Tibial nerve (tissue), 4 donors: ENCODE results near the gene ATOH7. TPM values are rescaled to one million over a fixed set of nuclear protein-coding genes. Genes with fewer than 3 reads are reported as not detected.

ENCODE experiments used
- DNase-seq, 2 donors: peaks; one replicate each; pipeline ENCODE4 v3.0.0-alpha.2; 2019; ENCODE audit warnings: low spot score in 2 of 2
- H3K27ac ChIP-seq, 4 donors: fragments of 200-600 bp; sonication (generic) in 3 of 4; one replicate each; pipeline ENCODE4 v1.5.1; 2017 to 2019; ENCODE audit warnings: mild to moderate bottlenecking in 1 of 4
- H3K27me3 ChIP-seq, 2 donors: fragments of 200-600 bp; sonication (generic) in 1 of 2; one replicate each; pipeline versions ENCODE4 v1.5.1 to v1.6.0; 2017 to 2019
- H3K36me3 ChIP-seq, 3 donors: fragments of 200-600 bp; sonication (generic); one replicate each; pipeline ENCODE4 v1.5.1; 2018 to 2019
- H3K4me1 ChIP-seq, 4 donors: fragments of 200-600 bp; sonication (generic) in 3 of 4; one replicate each; pipeline ENCODE4 v1.5.1; 2017 to 2019
- H3K4me3 ChIP-seq, 4 donors: fragments of 200-600 bp; sonication (generic) in 3 of 4; one replicate each; pipeline ENCODE4 v1.5.1; 2017 to 2019; ENCODE audit warnings: mild to moderate bottlenecking in 1 of 4, moderate library complexity in 1 of 4
- H3K9me3 ChIP-seq, 4 donors: fragments of 200-600 bp; sonication (generic) in 3 of 4; one replicate each; pipeline ENCODE4 v1.5.1; 2017 to 2019
- CTCF ChIP-seq, 5 experiments: fragments of 200-600 bp in 3 of 5; fragments of 450-650 bp in 2 of 5; sonication (generic) in 3 of 5; IDR thresholded peaks; one replicate each; pipeline ENCODE4 v1.5.1; 2016 to 2019; ENCODE audit warnings: antibody characterized with exemption in 5 of 5, mild to moderate bottlenecking in 3 of 5, moderate library complexity in 2 of 5
- EP300 ChIP-seq, 2 donors: sonication (generic); formaldehyde crosslinking; IDR thresholded peaks; one replicate each; pipeline ENCODE4 v1.6.1; 2017; ENCODE audit warnings: antibody characterized with exemption in 2 of 2, mild to moderate bottlenecking in 1 of 2
- POLR2A ChIP-seq, 2 donors: fragments of 450-650 bp; IDR thresholded peaks; one replicate each; pipeline ENCODE4 v1.6.1; 2017; ENCODE audit warnings: antibody characterized with exemption in 2 of 2, mild to moderate bottlenecking in 2 of 2, moderate library complexity in 2 of 2
- WGBS, 2 donors: methylation state at CpG; one replicate each; pipeline ENCODE4 v1.1.5; 2018; 5-methylcytosine and 5-hydroxymethylcytosine counted together
- total RNA-seq, 4 donors: library from RNA; depleted of rRNA; stranded (reverse); fragments of >200 nt; gene quantifications; one replicate each; pipeline ENCODE4 v1.1.0, GENCODE V29; 2016

ATOH7 gene
- total RNA-seq, 4 donors from 2014 or later: 0.42 TPM; not detected in 3

- Histone ChIP-seq H3K4me1 (no peaks in the 10 kb centered on the region), H3K9me3 (peaks cover 0 to 10% (median 0%) of the 10 kb centered on the region in 4 donors), H3K4me3 (no peak overlapping the region), H3K27me3 (no peaks in the 10 kb centered on the region), H3K27ac (no peak overlapping the region), H3K36me3 (peaks cover 0 to 3% (median 0%) of the 10 kb centered on the region in 3 donors)
- no peak for DNase-seq
- TF ChIP-seq POLR2A (IDR thresholded peaks at IDR 0.05): no peak
- no peak for TF ChIP-seq EP300 (IDR thresholded peaks at IDR 0.05)
- TF ChIP-seq CTCF (IDR thresholded peaks at IDR 0.05): no peak
These were observed 40.9 kb upstream of the ATOH7 start for GRCh38 chr10:68272833-68273232.

GRCh38 chr10:68271196-68271882 lies 39.4 kb upstream of the ATOH7 start:
- Histone ChIP-seq H3K27me3 (no peaks in the 10 kb centered on the region), H3K4me3 (no peak overlapping the region), H3K9me3 (no peaks in the 10 kb centered on the region), H3K4me1 (no peaks in the 10 kb centered on the region), H3K36me3 (no peaks in the 10 kb centered on the region), H3K27ac (no peak overlapping the region)
- DNase-seq: no peak
- 51 to 53% methylated on average over 7 of the region's 7 CpGs for WGBS, 2 donors
- no peak for TF ChIP-seq POLR2A (IDR thresholded peaks at IDR 0.05)
- TF ChIP-seq EP300 (IDR thresholded peaks at IDR 0.05): no peak
- no peak for TF ChIP-seq CTCF (IDR thresholded peaks at IDR 0.05)

- Histone ChIP-seq H3K4me3 (no peak overlapping the region), H3K27me3 (no peaks in the 10 kb centered on the region), H3K9me3 (peaks cover 0 to 8% (median 0%) of the 10 kb centered on the region in 4 donors), H3K27ac (no peak overlapping the region), H3K4me1 (no peaks in the 10 kb centered on the region), H3K36me3 (no peaks in the 10 kb centered on the region)
- 86 to 90% methylated on average over 2 of the region's 2 CpGs for WGBS, 2 donors
- TF ChIP-seq CTCF (IDR thresholded peaks at IDR 0.05) (no peak), POLR2A (IDR thresholded peaks at IDR 0.05) (no peak), EP300 (IDR thresholded peaks at IDR 0.05) (no peak)
- no peak for DNase-seq
These were observed 37.8 kb upstream of the ATOH7 start for GRCh38 chr10:68269562-68270290.

GRCh38 chr10:68261132-68261856 lies 29.4 kb upstream of the ATOH7 start:
- Histone ChIP-seq H3K4me3 (no peak overlapping the region), H3K27ac (no peak overlapping the region), H3K4me1 (no peaks in the 10 kb centered on the region), H3K36me3 (no peaks in the 10 kb centered on the region), H3K27me3 (no peaks in the 10 kb centered on the region), H3K9me3 (peaks cover 0 to 9% (median 0%) of the 10 kb centered on the region in 4 donors)
- 72 to 74% methylated on average over 7 to 8 of the region's 8 CpGs for WGBS, 2 donors
- no peak for DNase-seq
- TF ChIP-seq CTCF (IDR thresholded peaks at IDR 0.05) (no peak), POLR2A (IDR thresholded peaks at IDR 0.05) (no peak), EP300 (IDR thresholded peaks at IDR 0.05) (no peak)

- no peak overlapping the region for H3K27ac ChIP-seq
- DNase-seq: no peak
- WGBS, 2 donors: 57 to 66% methylated on average over 1 of the region's 1 CpG
- no peaks in the 10 kb centered on the region for H3K36me3 ChIP-seq
- TF ChIP-seq CTCF (IDR thresholded peaks at IDR 0.05) (no peak), POLR2A (IDR thresholded peaks at IDR 0.05) (no peak), EP300 (IDR thresholded peaks at IDR 0.05) (no peak)
- H3K4me1 ChIP-seq: no peaks in the 10 kb centered on the region
- H3K27me3 ChIP-seq: no peaks in the 10 kb centered on the region
- H3K4me3 ChIP-seq: no peak overlapping the region
- no peaks in the 10 kb centered on the region for H3K9me3 ChIP-seq
These were observed 21.4 kb upstream of the ATOH7 start for GRCh38 chr10:68253346-68253745.
